ENCODE data around the gene PNISR.
A peak's percentile ranks its signal among the peaks of the same experiment; 100 is the strongest.

Gene PNISR

GRCh38 chr6:99427988-99428387, 2.9 kb upstream of the PNISR start:
- TF ChIP-seq BACH2 (CRISPR knock-in tag; IDR thresholded peaks at IDR 0.05; ENCODE audit: borderline replicate concordance) (no peak), PATZ1 (CRISPR knock-in tag; IDR thresholded peaks at IDR 0.05; ENCODE audit: borderline replicate concordance) (no peak), ZNF8 (CRISPR knock-in tag; IDR thresholded peaks at IDR 0.05) (no peak), ZNF70 (CRISPR knock-in tag; IDR thresholded peaks at IDR 0.05) (no peak), TCF4 (CRISPR knock-in tag; IDR thresholded peaks at IDR 0.05; ENCODE audit: borderline replicate concordance) (no peak), ZNF565 (CRISPR knock-in tag; conservative IDR thresholded peaks at IDR 0.05; ENCODE audit: low read depth) (no peak), POU6F1 (CRISPR knock-in tag; IDR thresholded peaks at IDR 0.05; ENCODE audit: borderline replicate concordance, low read depth) (no peak), ISL1 (CRISPR knock-in tag; IDR thresholded peaks at IDR 0.05) (no peak), ARNTL (CRISPR knock-in tag; IDR thresholded peaks at IDR 0.05; ENCODE audit: borderline replicate concordance, low read depth) (no peak), CREB5 (CRISPR knock-in tag; IDR thresholded peaks at IDR 0.05; ENCODE audit: low read depth) (no peak), CSRNP3 (CRISPR knock-in tag; IDR thresholded peaks at IDR 0.05) (no peak), ZC3H10 (CRISPR knock-in tag; IDR thresholded peaks at IDR 0.05) (no peak), RARB (CRISPR knock-in tag; IDR thresholded peaks at IDR 0.05) (no peak), CSDC2 (CRISPR knock-in tag; IDR thresholded peaks at IDR 0.05) (no peak)
- no peak for ATAC-seq

GRCh38 chr6:99426451-99426757, 1.3 kb upstream of the PNISR start:
- no peak for ATAC-seq
- TF ChIP-seq TCF4 (CRISPR knock-in tag; IDR thresholded peaks at IDR 0.05; ENCODE audit: borderline replicate concordance), result no peak
- TF ChIP-seq ZFP30 (CRISPR knock-in tag; IDR thresholded peaks at IDR 0.05), result no peak
- TF ChIP-seq CSDC2 (CRISPR knock-in tag; IDR thresholded peaks at IDR 0.05), result no peak
- no peak for TF ChIP-seq ZC3H10 (CRISPR knock-in tag; IDR thresholded peaks at IDR 0.05)
- TF ChIP-seq TSHZ2 (CRISPR knock-in tag; IDR thresholded peaks at IDR 0.05), result no peak
- TF ChIP-seq CREB5 (CRISPR knock-in tag; IDR thresholded peaks at IDR 0.05; ENCODE audit: low read depth), result no peak
- TF ChIP-seq GLIS3 (CRISPR knock-in tag; IDR thresholded peaks at IDR 0.05), result no peak
- no peak for TF ChIP-seq PPARA (CRISPR knock-in tag; IDR thresholded peaks at IDR 0.05; ENCODE audit: borderline replicate concordance)

GRCh38 chr6:99425647-99426450, 741 bp upstream of the PNISR start:
- TF ChIP-seq RARB (CRISPR knock-in tag; IDR thresholded peaks at IDR 0.05) (no peak), ZNF565 (CRISPR knock-in tag; conservative IDR thresholded peaks at IDR 0.05; ENCODE audit: low read depth) (no peak), ZFP3 (CRISPR knock-in tag; IDR thresholded peaks at IDR 0.05) (peak; percentile 67; the same call in 1 of the 2 replicates), ZFP30 (CRISPR knock-in tag; IDR thresholded peaks at IDR 0.05) (no peak), ESRRG (CRISPR knock-in tag; IDR thresholded peaks at IDR 0.05) (no peak), GLIS3 (CRISPR knock-in tag; IDR thresholded peaks at IDR 0.05) (no peak), OSR1 (CRISPR knock-in tag; IDR thresholded peaks at IDR 0.05) (no peak), CSRNP3 (CRISPR knock-in tag; IDR thresholded peaks at IDR 0.05) (no peak), ZNF8 (CRISPR knock-in tag; IDR thresholded peaks at IDR 0.05) (no peak)
- ATAC-seq, result peak; percentile 75
